AG04450 (cell line): Measurements from ENCODE around the gene DNM3. TPM values are rescaled to one million over a fixed set of nuclear protein-coding genes. Genes with fewer than 3 reads are reported as not detected.

ENCODE experiments used
- CTCF ChIA-PET: fragments of 300-600, 350-600 bp; formaldehyde crosslinking; extraction: SDS; loops from one replicate; lab custom pipeline; 2022; ENCODE audit warnings: antibody characterized with exemption, inconsistent platforms; lab: Charles Lee
- POLR2A ChIA-PET: fragments of 350-600 bp; formaldehyde crosslinking; extraction: SDS; loops from one replicate; lab custom pipeline; 2021; ENCODE audit warnings: antibody characterized with exemption, inconsistent platforms; lab: Yijun Ruan, JAX
- DNase-seq: peaks from one replicate; pipeline ENCODE4 v3.0.0-alpha.2; 2011; ENCODE audit warnings: low read depth, low spot score
- H3K27ac ChIP-seq: one replicate; pipeline ENCODE4 v1.5.1; 2012; ENCODE audit warnings: low read depth, low read length, control low read depth
- H3K27me3 ChIP-seq: one replicate; pipeline ENCODE4 v1.6.0; 2012; ENCODE audit warnings: low read length; ENCODE audit not compliant: control insufficient read depth, insufficient read depth
- H3K4me3 ChIP-seq: 2 replicates; pipeline ENCODE4 v1.5.1; 2011; ENCODE audit warnings: mild to moderate bottlenecking, low read depth, low read length, control low read depth
- H3K9me3 ChIP-seq: 2 replicates; pipeline ENCODE4 v1.5.1; 2012; ENCODE audit warnings: low read length; ENCODE audit not compliant: control insufficient read depth, insufficient read depth
- polyA plus RNA-seq: library from polyadenylated mRNA; depleted of rRNA; stranded (reverse); fragments of >200 nt; gene quantifications from 2 replicates; pipeline ENCODE4 v1.2.3, GENCODE V29; 2011
- TF ChIP-seq, protein P1 (sequence below): IDR thresholded peaks from 2 replicates; pipeline ENCODE4 v1.5.1; 2011; ENCODE audit warnings: low read depth, low read length, control low read depth, inconsistent platforms

DNM3 gene
- polyA plus RNA-seq, 1 experiment: 0.37 TPM

DNA sequence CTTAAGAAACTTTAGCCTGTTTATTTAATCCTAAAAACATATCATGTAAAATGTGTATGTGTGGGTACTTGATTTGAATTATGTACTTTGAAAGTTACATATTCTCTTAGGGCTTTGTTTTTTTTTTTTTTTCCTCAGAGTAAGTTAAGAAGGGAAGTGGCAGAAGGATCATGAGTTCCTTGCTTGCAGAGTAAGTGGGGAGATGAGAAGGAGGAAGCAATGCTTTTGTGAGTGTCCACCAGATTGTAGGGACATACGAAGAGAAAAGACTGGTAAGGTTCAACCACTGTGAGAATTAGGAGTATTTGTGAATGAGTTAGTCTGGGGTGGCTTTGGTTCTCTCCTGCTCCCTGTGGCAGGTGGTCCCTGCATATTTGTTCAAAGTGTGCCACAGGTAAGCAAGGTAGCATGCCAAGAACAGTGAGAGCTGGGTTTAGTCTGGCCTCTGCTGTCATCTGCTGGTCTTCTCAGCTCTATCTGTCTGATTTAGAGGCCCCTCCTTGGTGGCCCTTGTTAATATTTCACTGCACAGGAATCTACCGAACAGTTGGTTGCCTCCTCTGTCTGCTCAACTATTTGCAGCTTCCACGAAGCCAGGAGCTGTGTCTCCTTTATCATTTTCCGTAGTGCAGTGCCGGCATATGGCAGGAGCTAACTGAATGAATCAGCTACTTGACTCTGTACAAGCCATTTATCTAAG lies 9.5 kb downstream of the DNM3 start:
- TF ChIP-seq, protein P1, sequence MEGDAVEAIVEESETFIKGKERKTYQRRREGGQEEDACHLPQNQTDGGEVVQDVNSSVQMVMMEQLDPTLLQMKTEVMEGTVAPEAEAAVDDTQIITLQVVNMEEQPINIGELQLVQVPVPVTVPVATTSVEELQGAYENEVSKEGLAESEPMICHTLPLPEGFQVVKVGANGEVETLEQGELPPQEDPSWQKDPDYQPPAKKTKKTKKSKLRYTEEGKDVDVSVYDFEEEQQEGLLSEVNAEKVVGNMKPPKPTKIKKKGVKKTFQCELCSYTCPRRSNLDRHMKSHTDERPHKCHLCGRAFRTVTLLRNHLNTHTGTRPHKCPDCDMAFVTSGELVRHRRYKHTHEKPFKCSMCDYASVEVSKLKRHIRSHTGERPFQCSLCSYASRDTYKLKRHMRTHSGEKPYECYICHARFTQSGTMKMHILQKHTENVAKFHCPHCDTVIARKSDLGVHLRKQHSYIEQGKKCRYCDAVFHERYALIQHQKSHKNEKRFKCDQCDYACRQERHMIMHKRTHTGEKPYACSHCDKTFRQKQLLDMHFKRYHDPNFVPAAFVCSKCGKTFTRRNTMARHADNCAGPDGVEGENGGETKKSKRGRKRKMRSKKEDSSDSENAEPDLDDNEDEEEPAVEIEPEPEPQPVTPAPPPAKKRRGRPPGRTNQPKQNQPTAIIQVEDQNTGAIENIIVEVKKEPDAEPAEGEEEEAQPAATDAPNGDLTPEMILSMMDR: no peak
- ChIA-PET CTCF (interaction anchor here (1.7 kb wide), 1 partner anchor 48 kb away, joined by 4 read pairs; no protein-coding TSS in a partner anchor), POLR2A (no interaction called here)
- Histone ChIP-seq H3K9me3 (no peaks in the 10 kb centered on the region), H3K27me3 (no peaks in the 10 kb centered on the region), H3K27ac (no peak overlapping the region), H3K4me3 (no peak overlapping the region)
- no peak for DNase-seq

DNA sequence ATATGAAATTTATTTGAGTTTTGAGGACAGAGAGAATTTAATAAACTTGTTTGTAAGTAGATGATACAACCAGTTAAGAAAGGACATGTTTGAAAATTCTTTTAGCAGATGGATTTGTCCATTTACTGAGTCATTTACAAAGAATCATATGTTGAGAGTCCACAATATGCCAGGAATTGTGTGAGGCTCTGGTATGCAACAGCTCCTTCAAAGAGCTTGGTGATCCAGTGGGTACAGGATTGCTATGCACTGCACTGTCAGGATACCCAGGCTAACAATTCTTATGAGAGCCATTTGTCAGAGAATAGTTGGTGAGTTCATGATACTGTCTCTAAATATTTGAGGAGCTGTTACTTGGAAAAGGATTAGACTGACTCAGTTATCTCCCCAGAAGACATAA lies 11.0 kb downstream of the DNM3 start:
- H3K9me3 ChIP-seq: no peaks in the 10 kb centered on the region
- no peak overlapping the region for H3K4me3 ChIP-seq
- H3K27me3 ChIP-seq: no peaks in the 10 kb centered on the region
- no peak for DNase-seq
- no peak overlapping the region for H3K27ac ChIP-seq
- ChIA-PET CTCF (no interaction called here), POLR2A (no interaction called here)
- TF ChIP-seq, protein P1: no peak

DNA sequence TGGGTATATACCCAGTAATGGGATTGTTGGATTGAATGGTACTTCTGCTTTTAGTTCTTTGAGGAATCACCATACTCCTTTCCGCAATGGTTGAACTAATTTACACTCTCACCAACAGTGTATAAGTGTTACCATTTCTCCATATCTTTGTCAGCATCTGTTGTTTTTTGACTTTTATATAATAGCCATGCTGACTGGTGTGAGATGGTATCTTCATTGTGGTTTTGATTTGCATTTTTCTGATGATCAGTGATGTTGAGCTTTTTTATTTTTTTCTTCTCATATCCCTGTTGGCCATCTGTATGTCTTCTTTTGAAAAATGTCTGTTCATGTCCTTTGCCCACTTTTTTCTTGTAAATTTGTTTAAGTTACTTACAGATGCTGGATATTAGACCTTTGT lies 14.1 kb downstream of the DNM3 start:
- DNase-seq: no peak
- no peaks in the 10 kb centered on the region for H3K9me3 ChIP-seq
- ChIA-PET CTCF (no interaction called here), POLR2A (no interaction called here)
- H3K27ac ChIP-seq: no peak overlapping the region
- H3K27me3 ChIP-seq: no peaks in the 10 kb centered on the region
- no peak overlapping the region for H3K4me3 ChIP-seq
- TF ChIP-seq, protein P1: no peak

DNA sequence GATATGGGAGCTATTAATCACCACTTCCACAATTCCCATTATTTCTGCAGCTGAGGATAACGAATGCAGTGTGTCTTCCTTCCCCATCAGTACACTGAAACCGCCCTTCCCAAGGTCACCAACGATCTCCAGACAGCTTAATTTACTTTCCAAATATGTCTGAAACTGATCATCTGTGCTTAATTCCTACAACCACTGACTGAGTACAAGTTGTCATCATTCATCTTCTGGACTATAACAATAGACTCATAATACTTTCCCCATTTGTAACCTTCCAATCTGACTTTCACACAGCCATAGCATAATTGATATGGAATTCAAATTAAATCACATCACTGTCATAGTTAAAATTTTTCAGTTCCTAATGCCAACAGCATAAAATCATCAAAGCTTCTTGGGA lies 17.4 kb downstream of the DNM3 start:
- ChIA-PET CTCF (no interaction called here), POLR2A (no interaction called here)

DNA sequence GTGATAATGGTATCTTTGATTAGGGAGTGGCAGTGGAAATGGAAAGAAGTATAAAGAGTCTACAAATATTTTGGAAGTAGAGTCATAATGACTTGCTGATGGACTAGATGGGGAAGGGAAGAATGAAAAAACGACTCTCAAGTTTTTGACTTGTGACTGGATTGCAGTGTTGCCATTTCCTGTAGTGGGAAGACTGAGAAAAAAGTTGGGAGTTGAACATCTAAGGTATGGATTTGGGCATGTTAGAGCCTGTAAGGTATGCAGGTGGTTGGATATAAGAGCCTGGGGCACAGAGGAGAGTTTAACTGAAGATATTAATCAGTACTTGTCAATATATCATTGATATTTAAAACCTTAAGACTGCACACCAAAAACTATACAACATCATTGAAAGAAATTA lies 19.4 kb downstream of the DNM3 start:
- Histone ChIP-seq H3K27ac (no peak overlapping the region), H3K4me3 (no peak overlapping the region), H3K27me3 (no peaks in the 10 kb centered on the region), H3K9me3 (no peaks in the 10 kb centered on the region)
- DNase-seq: no peak
- ChIA-PET CTCF (no interaction called here), POLR2A (no interaction called here)
- TF ChIP-seq, protein P1: no peak

More for the DNA sequence above, 17.4 kb downstream of the DNM3 start:
- TF ChIP-seq, protein P1: no peak
- Histone ChIP-seq H3K4me3 (no peak overlapping the region), H3K27ac (no peak overlapping the region), H3K27me3 (no peaks in the 10 kb centered on the region), H3K9me3 (no peaks in the 10 kb centered on the region)
- DNase-seq: no peak
